H1 (cell line): ENCODE results near the gene PTPRR. TPM values are rescaled to one million over a fixed set of nuclear protein-coding genes. Genes with fewer than 3 reads are reported as not detected.
A peak's percentile ranks its signal among the peaks of the same experiment; 100 is the strongest.

ENCODE experiments used
- CTCF ChIA-PET: fragments of 300-600 bp; sonication (Branson Sonifier 250); formaldehyde crosslinking; loops from one replicate; lab custom pipeline; 2021; ENCODE audit not compliant: partially characterized antibody; lab: Charles Lee
- POLR2A ChIA-PET: fragments of 300-600 bp; sonication (Branson Sonifier 250); formaldehyde crosslinking; loops from one replicate; lab custom pipeline; 2021; ENCODE audit warnings: inconsistent platforms; ENCODE audit not compliant: partially characterized antibody; lab: Charles Lee
- DNase-seq, 2 experiments: peaks; one replicate each; pipeline versions ENCODE4 v3.0.0 to v3.0.0-alpha.2; 2010 to 2022; ENCODE audit warnings: low spot score in 2 of 2, low read depth in 1 of 2, mixed read lengths in 1 of 2
- FAIRE-seq: peaks from 2 replicates; lab custom pipeline; 2011; peaks lifted over from hg19 to GRCh38; lab: Jason Lieb, UNC
- H2AFZ ChIP-seq: 2 replicates; pipeline ENCODE4 v1.8.1; 2012; ENCODE audit warnings: low read length, inconsistent platforms
- H2AK5ac ChIP-seq: 2 replicates; pipeline ENCODE4 v1.6.1; 2013; ENCODE audit warnings: low read depth, low read length
- H2BK120ac ChIP-seq: replicated peaks from 2 replicates; pipeline ENCODE3; 2013; ENCODE audit warnings: low read depth, low read length, inconsistent platforms
- H2BK12ac ChIP-seq: 2 replicates; pipeline ENCODE4 v1.6.1; 2013; ENCODE audit warnings: low read depth, low read length
- H2BK15ac ChIP-seq: 2 replicates; pipeline ENCODE4 v1.6.1; 2013; ENCODE audit warnings: low read length
- H2BK20ac ChIP-seq: 2 replicates; pipeline ENCODE4 v1.6.1; 2013; ENCODE audit warnings: low read length
- H2BK5ac ChIP-seq: 2 replicates; pipeline ENCODE4 v1.6.1; 2013; ENCODE audit warnings: low read depth, low read length
- H3K14ac ChIP-seq: 2 replicates; pipeline ENCODE4 v1.6.1; 2013; ENCODE audit warnings: inconsistent platforms; ENCODE audit not compliant: insufficient read length
- H3K18ac ChIP-seq: 2 replicates; pipeline ENCODE4 v1.6.1; 2013; ENCODE audit warnings: low read length; ENCODE audit errors: extremely low read depth
- H3K23ac ChIP-seq: 2 replicates; pipeline ENCODE4 v1.6.1; 2013; ENCODE audit warnings: inconsistent platforms; ENCODE audit not compliant: insufficient read length
- H3K23me2 ChIP-seq: 2 replicates; pipeline ENCODE4 v1.6.1; 2013; ENCODE audit warnings: low read depth, low read length
- H3K27ac ChIP-seq: 2 replicates; pipeline ENCODE4 v1.6.1; 2011; ENCODE audit warnings: low read depth, low read length, inconsistent platforms
- H3K27me3 ChIP-seq, 4 experiments: replicated peaks in 1 of 4; 1 replicate in 1 of 4; 2 replicates in 3 of 4; pipeline versions ENCODE4 v1.6.1 to v1.8.1; 2011 to 2013; ENCODE audit warnings: low read length in 3 of 4, mild to moderate bottlenecking in 3 of 4, inconsistent platforms in 2 of 4, mixed read lengths in 2 of 4, moderate library complexity in 1 of 4; ENCODE audit not compliant: control insufficient read depth in 3 of 4, insufficient read depth in 3 of 4; ENCODE audit errors: extremely low read depth in 1 of 4
- H3K36me3 ChIP-seq, 4 experiments: 2 replicates each; pipeline versions ENCODE4 v1.6.1 to v1.8.1; 2011 to 2013; ENCODE audit warnings: mild to moderate bottlenecking in 4 of 4, low read length in 3 of 4, moderate library complexity in 2 of 4, control low read depth in 1 of 4, inconsistent platforms in 1 of 4; ENCODE audit not compliant: insufficient read depth in 4 of 4, control insufficient read depth in 2 of 4
- H3K4ac ChIP-seq: replicated peaks from 2 replicates; pipeline ENCODE3; 2013; ENCODE audit warnings: low read length, low read depth, mixed read lengths, inconsistent platforms; ENCODE audit not compliant: insufficient read length
- H3K4me1 ChIP-seq, 4 experiments: replicated peaks in 1 of 4; 1 replicate in 1 of 4; 2 replicates in 3 of 4; pipeline versions ENCODE4 v1.6.1 to v1.8.1; 2011 to 2013; ENCODE audit warnings: low read length in 3 of 4, inconsistent platforms in 2 of 4, mixed read lengths in 1 of 4; ENCODE audit not compliant: insufficient read depth in 4 of 4, control insufficient read depth in 3 of 4
- H3K4me2 ChIP-seq, 2 experiments: 2 replicates each; pipeline versions ENCODE4 v1.6.1 to v1.8.1; 2011 to 2013; ENCODE audit warnings: low read depth in 2 of 2, low read length in 2 of 2, control low read depth in 1 of 2, inconsistent platforms in 1 of 2, mild to moderate bottlenecking in 1 of 2; ENCODE audit not compliant: insufficient read depth in 1 of 2
- H3K4me3 ChIP-seq, 4 experiments: fragments of 200-600, 300-600 bp in 1 of 4; sonication (generic), shearing (Covaris generic), sonication (Bioruptor Twin) in 1 of 4; 2 replicates each; pipeline versions ENCODE4 v1.5.1 to v1.8.1; 2011 to 2016; ENCODE audit warnings: low read length in 4 of 4, low read depth in 3 of 4, control low read depth in 2 of 4, inconsistent platforms in 2 of 4, mild to moderate bottlenecking in 2 of 4, mixed read lengths in 1 of 4, moderate library complexity in 1 of 4; ENCODE audit not compliant: insufficient read depth in 2 of 4; ENCODE audit errors: extremely low read depth in 1 of 4
- H3K56ac ChIP-seq: replicated peaks from 2 replicates; pipeline ENCODE3; 2013; ENCODE audit warnings: low read depth, mild to moderate bottlenecking, mixed read lengths, low read length, inconsistent platforms; ENCODE audit not compliant: insufficient read length
- H3K79me1 ChIP-seq: 2 replicates; pipeline ENCODE4 v1.6.1; 2013; ENCODE audit warnings: low read depth, low read length, control low read depth
- H3K79me2 ChIP-seq, 2 experiments: 2 replicates each; pipeline versions ENCODE4 v1.6.1 to v1.8.1; 2012 to 2013; ENCODE audit warnings: low read length in 2 of 2, mild to moderate bottlenecking in 2 of 2, inconsistent platforms in 1 of 2; ENCODE audit not compliant: insufficient read depth in 2 of 2, control insufficient read depth in 1 of 2
- H3K9ac ChIP-seq, 4 experiments: replicated peaks in 1 of 4; 1 replicate in 1 of 4; 2 replicates in 3 of 4; pipeline versions ENCODE4 v1.6.1 to v1.8.1; 2011 to 2013; ENCODE audit warnings: low read depth in 3 of 4, low read length in 3 of 4, control low read depth in 2 of 4, mild to moderate bottlenecking in 2 of 4, moderate library complexity in 2 of 4, inconsistent platforms in 1 of 4; ENCODE audit errors: extremely low read depth in 1 of 4
- H3K9me3 ChIP-seq, 2 experiments: 2 replicates each; pipeline versions ENCODE4 v1.6.1 to v1.8.1; 2012 to 2013; ENCODE audit warnings: mild to moderate bottlenecking in 2 of 2, moderate library complexity in 2 of 2, control low read depth in 1 of 2, inconsistent platforms in 1 of 2, low read depth in 1 of 2, low read length in 1 of 2, mixed read lengths in 1 of 2; ENCODE audit not compliant: insufficient read depth in 2 of 2
- H4K20me1 ChIP-seq, 2 experiments: replicated peaks in 1 of 2; 2 replicates each; pipeline versions ENCODE3 to v1.8.1; 2011 to 2013; ENCODE audit warnings: inconsistent platforms in 2 of 2, low read length in 2 of 2, mild to moderate bottlenecking in 1 of 2; ENCODE audit not compliant: insufficient read depth in 2 of 2, control insufficient read depth in 1 of 2
- H4K5ac ChIP-seq: 2 replicates; pipeline ENCODE4 v1.6.1; 2013; ENCODE audit warnings: low read length, low read depth, mixed read lengths, inconsistent platforms; ENCODE audit not compliant: insufficient read length
- H4K8ac ChIP-seq: 2 replicates; pipeline ENCODE4 v1.8.0; 2013; ENCODE audit warnings: mild to moderate bottlenecking, moderate library complexity, low read length, inconsistent platforms; ENCODE audit not compliant: insufficient read depth; ENCODE audit errors: extremely low read depth
- H4K91ac ChIP-seq: replicated peaks from 2 replicates; pipeline ENCODE3; 2013; ENCODE audit warnings: low read length, mixed read lengths, inconsistent platforms; ENCODE audit not compliant: insufficient read length
- ASH2L ChIP-seq: fragments of 200-600, 300-600 bp; sonication (generic); IDR thresholded peaks from one replicate; pipeline ENCODE4 v1.7.1; 2017; ENCODE audit warnings: low read length
- CREB1 ChIP-seq: IDR thresholded peaks from 2 replicates; pipeline ENCODE4 v1.6.1; 2012; ENCODE audit warnings: inconsistent platforms
- CTCF ChIP-seq, 3 experiments: IDR thresholded peaks; 1 replicate in 2 of 3; 2 replicates in 1 of 3; pipeline versions ENCODE4 v1.5.1 to v1.6.1; 2011; ENCODE audit warnings: low read length in 3 of 3, mild to moderate bottlenecking in 3 of 3, inconsistent platforms in 2 of 3, low read depth in 1 of 3, moderate library complexity in 1 of 3; ENCODE audit not compliant: insufficient read depth in 1 of 3; ENCODE audit errors: control extremely low read depth in 1 of 3
- E2F6 ChIP-seq: IDR thresholded peaks from 2 replicates; pipeline ENCODE4 v1.6.1; 2012; ENCODE audit warnings: inconsistent platforms
- FOSL1 ChIP-seq: IDR thresholded peaks from 2 replicates; pipeline ENCODE4 v1.6.1; 2011; ENCODE audit warnings: mild to moderate bottlenecking, low read depth, low read length, moderate library complexity; ENCODE audit not compliant: insufficient read depth
- MAFK ChIP-seq: IDR thresholded peaks from 2 replicates; pipeline ENCODE4 v1.6.1; 2012; ENCODE audit warnings: low read depth, mild to moderate bottlenecking, improper control_type of control experiment, low read length
- SP2 ChIP-seq: IDR thresholded peaks from 2 replicates; pipeline ENCODE4 v1.6.1; 2012; ENCODE audit warnings: mild to moderate bottlenecking, low read length, inconsistent platforms
- WGBS, 2 experiments: shearing (Covaris generic) in 1 of 2; methylation state at CpG; one replicate each; pipeline versions ENCODE4 v1.1.6 to v1.1.7; 2013 to 2015; ENCODE audit warnings: low lambda C conversion rate in 2 of 2, mixed read lengths in 2 of 2, inconsistent platforms in 1 of 2, low coverage in 1 of 2, missing lambda C conversion rate in 1 of 2; ENCODE audit not compliant: insufficient replicate concordance in 2 of 2, insufficient coverage in 1 of 2, insufficient read length in 1 of 2; ENCODE audit errors: extremely low coverage in 1 of 2, missing lambda C conversion rate in 1 of 2; 5-methylcytosine and 5-hydroxymethylcytosine counted together
- long read RNA-seq, 2 experiments: library from RNA in 1 of 2; library from capped mRNA in 1 of 2; stranded (forward); transcript quantifications; one replicate each; pipeline ENCODE4 v2.0.0, GENCODE V29; 2021; ENCODE audit warnings: inconsistent platforms in 1 of 2
- polyA minus RNA-seq, 3 experiments: library from RNA; depleted of rRNA, polyadenylated mRNA; stranded (reverse); fragments of >200 nt; gene quantifications; 1 replicate in 2 of 3; 2 replicates in 1 of 3; pipeline ENCODE4 v1.2.3, GENCODE V29; 2011
- polyA plus RNA-seq, 7 experiments: library from polyadenylated mRNA; depleted of rRNA in 3 of 7; stranded (reverse) in 5 of 7; unstranded in 2 of 7; fragments of >200 nt in 5 of 7; fragments of 200-250 nt in 2 of 7; gene quantifications; 1 replicate in 5 of 7; 2 replicates in 1 of 7; 4 replicates in 1 of 7; pipeline versions ENCODE4 v1.2.1 to v1.2.3, GENCODE V29; 2011 to 2013; ENCODE audit warnings: missing spikeins in 2 of 7, mixed read lengths in 2 of 7
- total RNA-seq: library from RNA; stranded (reverse); fragmentation: NEBNext Ultra II Directional; extraction: Animal tissue kit (Norgen Biotek cat#: 25700); gene quantifications from 2 replicates; pipeline ENCODE4 v1.2.1, GENCODE V29; 2021

The PTPRR gene
- total RNA-seq: 0.07 and 0.27 TPM in 2 replicates
- 0.16 and 0.35 TPM in 2 replicates for polyA plus RNA-seq (2011; rRNA removed)
- 0.18 TPM for polyA plus RNA-seq (2011; cell fraction: cytosol; rRNA removed)
- polyA plus RNA-seq (2011; cell fraction: nucleus; rRNA removed): 0.44 TPM
- 0.15 to 0.38 TPM (median 0.23 TPM) in 4 replicates for polyA plus RNA-seq (2012, experiment 1 of 2)
- not detected for polyA plus RNA-seq (2012, experiment 2 of 2)
- 0.77 TPM for polyA plus RNA-seq (2013, experiment 1 of 2)
- 0.46 TPM for polyA plus RNA-seq (2013, experiment 2 of 2)
- polyA minus RNA-seq (2011; rRNA and poly(A)+ RNA removed): 0.41 and 0.76 TPM in 2 replicates
- polyA minus RNA-seq (2011; cell fraction: cytosol; rRNA and poly(A)+ RNA removed): not detected
- polyA minus RNA-seq (2011; cell fraction: nucleus; rRNA and poly(A)+ RNA removed): 0.90 TPM
- long read RNA-seq, experiment 1, partial matches to known transcripts: 0 of 1 reads
- long read RNA-seq, experiment 1, other reads (novel, unspliced or antisense): 1 of 1 reads
- long read RNA-seq, experiment 2, partial matches to known transcripts: 0 of 1 reads
- long read RNA-seq, experiment 2, other reads (novel, unspliced or antisense): 1 of 1 reads

- Histone ChIP-seq H3K23me2 (peaks cover 8% of the 10 kb centered on the region; the same call in 1 of the 2 replicates), H3K14ac (no peak within 1 kb of the TSS), H4K91ac (no peak within 1 kb of the TSS), H3K4me3 (peak within 1 kb of the TSS; percentile 38 to 63 (median 50); a peak in 7 of 8 replicates), H4K8ac (no peak within 1 kb of the TSS), H4K5ac (no peak within 1 kb of the TSS), H3K4me1 (peaks cover 0 to 6% (median 3%) of the 10 kb centered on the region in 4 experiments; a peak in 6 of 7 replicates), H3K4ac (no peak within 1 kb of the TSS), H3K79me2 (no peaks in the 10 kb centered on the region), H4K20me1 (no peaks in the 10 kb centered on the region), H3K79me1 (no peaks in the 10 kb centered on the region), H2AK5ac (no peak within 1 kb of the TSS), H3K27ac (no peak within 1 kb of the TSS), H2BK12ac (no peak within 1 kb of the TSS; the same call in 1 of the 2 replicates), H2AFZ (peak within 1 kb of the TSS; percentile 87), H3K27me3 (peaks cover 1 to 14% (median 11%) of the 10 kb centered on the region in 4 experiments), H3K4me2 (peak within 1 kb of the TSS; percentile 90 to 99), H2BK20ac (no peak within 1 kb of the TSS), H3K56ac (no peak within 1 kb of the TSS), H2BK120ac (no peak within 1 kb of the TSS), H3K9ac (no peak within 1 kb of the TSS), H3K9me3 (no peaks in the 10 kb centered on the region), H3K18ac (no peak within 1 kb of the TSS), H2BK5ac (no peak within 1 kb of the TSS), H2BK15ac (no peak within 1 kb of the TSS), H3K36me3 (no peaks in the 10 kb centered on the region), H3K23ac (no peak within 1 kb of the TSS)
- FAIRE-seq (no peak), DNase-seq (peak in 1 of 2 experiments; percentile 69)
- 7% methylated on average over 24 of the region's 29 CpGs; no CpG with 5 or more reads in 1 of the 2 experiments for WGBS, 2 experiments
- ChIA-PET CTCF (interaction anchor here (0.6 to 0.9 kb wide), 2 partner anchors 64 to 188 kb away, joined by 3 read pairs; no protein-coding TSS in a partner anchor), POLR2A (no interaction called here)
- no peak for TF ChIP-seq SP2
- TF ChIP-seq ASH2L: peak; percentile 36
- no peak for TF ChIP-seq CREB1
- no peak for TF ChIP-seq FOSL1
- TF ChIP-seq MAFK: no peak
- peak; percentile 86 for TF ChIP-seq E2F6
- no peak for TF ChIP-seq CTCF (IDR thresholded peaks at IDR 0.05; ENCODE audit: control extremely low read depth in 1 of 3, insufficient read depth in 1 of 3, low read depth in 1 of 3, low read length in 3 of 3)
These were observed at the start of gene PTPRR for GRCh38 chr12:70920251-70920851. Gene PTPRR, minus strand, starts transcription at chr12:70920738. Its CDS starts 348 bp downstream, at chr12:70920390.
